ENCODE data around the gene RHOJ. TPM values are rescaled to one million over a fixed set of nuclear protein-coding genes. Genes with fewer than 3 reads are reported as not detected.

Gene RHOJ
- total and polyA plus RNA-seq, 10 of the 15 experiments (the other 5 are each of a cell fraction or from before 2014, with no cell fraction given), result not detected

DNA sequence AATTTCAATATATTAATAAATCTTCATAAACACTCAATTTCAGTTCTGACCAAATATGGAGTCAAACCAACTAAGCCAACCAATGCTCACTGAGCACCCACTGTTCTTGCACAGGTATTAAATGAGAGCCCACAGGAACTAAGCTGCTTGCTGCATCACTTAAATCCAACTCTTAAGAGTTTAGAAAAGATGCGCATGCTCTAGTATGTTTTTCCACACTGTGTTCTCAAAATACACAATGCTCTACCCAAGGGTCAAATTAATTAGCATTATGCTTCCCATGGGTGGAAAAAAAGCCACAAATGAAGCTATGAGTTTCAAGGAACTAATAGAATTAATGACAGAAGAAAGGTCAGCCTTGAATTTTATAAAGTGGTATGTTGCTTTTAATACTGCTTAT lies 118.2 kb downstream of the RHOJ start (continued):
- TF ChIP-seq ZBTB33 (IDR thresholded peaks at IDR 0.05), result no peak
- no peak for TF ChIP-seq E4F1 (IDR thresholded peaks at IDR 0.05; ENCODE audit: borderline replicate concordance, partially characterized antibody)

DNA sequence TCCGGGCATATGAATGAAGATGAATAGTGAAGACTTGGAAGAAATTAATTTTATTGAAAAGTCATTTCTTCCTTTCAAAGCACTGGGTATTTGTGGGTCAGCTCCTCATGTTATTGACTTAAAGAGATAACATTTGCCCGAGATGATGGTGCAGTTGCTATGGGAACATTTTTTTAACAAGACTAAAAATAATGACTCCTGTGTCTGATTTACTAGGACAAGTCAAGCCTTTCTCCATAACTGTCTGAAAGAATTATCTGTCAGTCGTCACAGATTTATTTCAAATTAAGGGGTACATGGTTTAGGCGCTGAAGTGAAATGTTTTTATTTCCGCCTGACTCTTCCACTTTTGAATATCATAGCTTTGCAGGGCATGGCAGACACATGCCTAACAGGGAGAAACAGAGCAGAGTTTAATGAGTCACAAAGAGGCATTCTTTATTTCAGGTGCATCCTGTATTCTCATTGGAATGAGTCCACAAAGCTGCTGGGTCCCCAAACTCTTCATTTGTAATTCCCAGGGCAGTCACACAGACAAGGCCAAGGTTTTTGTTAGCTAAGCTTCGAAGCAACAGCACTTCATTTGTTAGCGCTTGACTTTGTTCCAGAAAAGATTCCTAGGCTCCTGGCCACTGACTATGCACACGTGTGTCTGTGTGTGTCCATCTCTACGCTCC lies 118.8 kb downstream of the RHOJ start:
- no peaks in the 10 kb centered on the region for H3K36me3 ChIP-seq (ENCODE audit: control insufficient read depth in 2 of 2, insufficient read depth in 2 of 2, low read length in 1 of 2)
- H3K4me3 ChIP-seq, result no peak overlapping the region
- 42% methylated on average over 9 of the region's 9 CpGs for WGBS (ENCODE audit: insufficient coverage, insufficient replicate concordance, low lambda C conversion rate, missing lambda C conversion rate)
- ChIA-PET CTCF (interaction anchor here (1.4 to 1.5 kb wide), 2 partner anchors 13 to 31 kb away, joined by 3 to 5 read pairs; no protein-coding TSS in a partner anchor), POLR2A (no interaction called here), SMC1A (ENCODE audit: uncharacterized antibody, unreplicated experiment) (no interaction called here), RAD21 (ENCODE audit: unreplicated experiment) (interaction anchor here (1.1 kb wide), 1 partner anchor 11 kb away, joined by 3 read pairs; no protein-coding TSS in a partner anchor)
- no peaks in the 10 kb centered on the region for H3K9me3 ChIP-seq (replicated peaks; ENCODE audit: control insufficient read depth, insufficient read depth, low read length)
- no peaks in the 10 kb centered on the region; a peak in 1 of 4 replicates for H3K27me3 ChIP-seq (replicated peaks in 1 of 2; ENCODE audit: control insufficient read depth in 2 of 2, insufficient read depth in 2 of 2, low read length in 1 of 2)
- H3K4me2 ChIP-seq (ENCODE audit: control insufficient read depth, insufficient read depth), result no peak overlapping the region
- no peak for ATAC-seq
- TF ChIP-seq CREM (IDR thresholded peaks at IDR 0.05; ENCODE audit: low read depth) (no peak), MAX (IDR thresholded peaks at IDR 0.05; ENCODE audit: low read depth, low read length) (no peak), MYC (IDR thresholded peaks at IDR 0.05; ENCODE audit: insufficient read depth, insufficient read length, insufficient replicate concordance, low read length, severe bottlenecking) (no peak), YBX1 (IDR thresholded peaks at IDR 0.05) (no peak), JUNB (IDR thresholded peaks at IDR 0.05) (no peak)
- TF ChIP-seq, protein P1, sequence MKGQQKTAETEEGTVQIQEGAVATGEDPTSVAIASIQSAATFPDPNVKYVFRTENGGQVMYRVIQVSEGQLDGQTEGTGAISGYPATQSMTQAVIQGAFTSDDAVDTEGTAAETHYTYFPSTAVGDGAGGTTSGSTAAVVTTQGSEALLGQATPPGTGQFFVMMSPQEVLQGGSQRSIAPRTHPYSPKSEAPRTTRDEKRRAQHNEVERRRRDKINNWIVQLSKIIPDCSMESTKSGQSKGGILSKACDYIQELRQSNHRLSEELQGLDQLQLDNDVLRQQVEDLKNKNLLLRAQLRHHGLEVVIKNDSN (IDR thresholded peaks at IDR 0.05; ENCODE audit: borderline replicate concordance, extremely low read length, insufficient read depth, low read depth, low read length), result no peak
- BruUV-seq (replicated peaks), result no TSS peak
- no peak overlapping the region for H3K9ac ChIP-seq (ENCODE audit: control insufficient read depth, insufficient read depth, low read length)
- intact Hi-C loops (cut with micrococcal nuclease; ENCODE audit: unreplicated experiment), result no loop called here
- no peak overlapping the region for H3K27ac ChIP-seq (ENCODE audit: control insufficient read depth, insufficient read depth)
- H2AFZ ChIP-seq (ENCODE audit: control insufficient read depth, low read depth, low read length), result no peak overlapping the region
- no peaks in the 10 kb centered on the region for H4K20me1 ChIP-seq (ENCODE audit: control insufficient read depth, insufficient read depth)
- DNase-seq (ENCODE audit: low read depth, low spot score), result no peak
- in situ Hi-C loops (cut with MboI), result no loop called here
- no peak for FAIRE-seq
- H3K79me2 ChIP-seq (ENCODE audit: control insufficient read depth, insufficient read depth, low read length), result no peaks in the 10 kb centered on the region
- H3K4me1 ChIP-seq (ENCODE audit: control insufficient read depth, insufficient read depth, low read length), result no peaks in the 10 kb centered on the region
